Measurements from ENCODE around the gene PROC. TPM values are rescaled to one million over a fixed set of nuclear protein-coding genes. Genes with fewer than 3 reads are reported as not detected.

The PROC gene
- not detected in 2 replicates for total RNA-seq

GRCh38 chr2:127418300-127419111 is at the start of gene PROC:
Gene PROC, plus strand, starts transcription at chr2:127418427. Its CDS starts 1,516 bp downstream, at chr2:127419943.

GRCh38 chr2:127387655-127388422 is 30.4 kb upstream of the PROC start, which contains the start of gene MAP3K2:
Gene MAP3K2, minus strand, starts transcription at chr2:127387975. Its CDS starts 44,846 bp downstream, at chr2:127343129.

Other genes with a start within 250 kb of the PROC start
- gene CYP27C1, start 198.1 kb upstream of the PROC start, total RNA-seq: not detected in 2 replicates
- gene ERCC3, start 124.3 kb upstream of the PROC start, total RNA-seq: 14.0 and 24.5 TPM in 2 replicates
- gene MAP3K2, start 30.5 kb upstream of the PROC start, total RNA-seq: 25.2 and 26.8 TPM in 2 replicates
- gene IWS1, start 108.1 kb downstream of the PROC start, total RNA-seq: 21.7 and 37.5 TPM in 2 replicates
- 0.06 TPM in 1 of 2 replicates, not detected in the other for gene MYO7B, start 117.3 kb downstream of the PROC start, total RNA-seq
- gene GPR17, start 227.7 kb downstream of the PROC start, total RNA-seq: not detected in 2 replicates

Data from cardiac ventricle fibroblast (primary cell).